ENCODE measurements around the gene ZCCHC2.

Gene ZCCHC2

DNA sequence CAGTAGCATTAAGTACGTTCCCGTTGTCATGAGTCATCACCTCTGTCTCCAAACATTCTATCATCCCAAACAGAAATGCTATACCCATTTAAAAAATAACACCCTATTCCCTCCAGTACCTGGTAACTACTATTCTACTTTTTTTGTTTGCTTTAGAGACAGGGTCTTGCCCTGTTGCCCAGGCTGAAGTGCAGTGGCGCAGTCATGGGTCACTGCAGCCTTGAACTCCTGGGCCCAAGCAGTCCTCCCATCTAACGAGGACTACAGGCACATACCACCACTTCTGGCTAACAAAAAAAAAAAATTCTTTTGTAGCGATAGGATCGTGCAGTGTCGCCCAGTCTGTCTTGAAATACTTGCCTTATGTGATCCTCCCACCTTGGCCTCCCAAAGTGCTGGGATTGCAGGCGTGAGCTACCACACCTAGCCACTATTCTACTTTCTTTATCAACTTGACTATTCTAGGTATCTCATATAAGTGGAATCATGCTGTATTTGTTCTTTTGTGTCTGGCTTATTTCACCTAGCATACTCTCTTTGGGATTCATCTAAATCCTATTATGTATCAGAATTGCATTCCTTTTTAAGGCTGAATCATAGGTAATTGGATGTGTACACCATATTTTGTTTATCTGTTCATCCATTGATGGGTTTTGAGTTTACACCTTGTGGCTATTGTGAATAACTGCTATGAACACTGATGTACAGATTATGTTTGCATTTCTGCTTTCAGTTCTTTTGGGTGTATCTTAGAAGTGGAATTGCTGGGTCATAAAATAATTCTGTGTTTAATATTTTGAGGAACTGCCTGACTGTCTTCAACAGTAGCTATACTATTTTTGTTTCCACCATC, 14.4 kb downstream of the ZCCHC2 start:
- DNase-seq (ENCODE audit: low read depth in 2 of 3, low spot score in 1 of 3) = no peak

DNA sequence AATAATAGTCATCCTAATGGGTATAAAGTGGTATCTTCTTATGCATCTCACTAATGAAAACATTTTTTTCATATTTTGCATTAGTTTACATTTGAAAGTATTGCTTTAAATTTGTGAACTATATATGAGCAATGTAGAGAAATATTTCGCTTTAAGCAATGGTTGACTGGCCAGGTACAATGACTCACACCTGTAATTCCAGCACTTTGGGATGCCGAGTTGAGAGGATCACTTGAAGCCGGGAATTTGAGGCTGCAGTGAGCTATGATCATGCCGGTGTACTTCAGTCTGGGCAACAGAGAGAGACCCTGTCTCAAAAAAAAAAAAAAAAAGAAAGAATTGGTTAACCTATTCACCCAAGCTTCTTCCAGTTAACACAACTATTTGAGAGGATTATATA, 15.1 kb downstream of the ZCCHC2 start:
- DNase-seq (ENCODE audit: low read depth in 2 of 3, low spot score in 1 of 3) = no peak

DNA sequence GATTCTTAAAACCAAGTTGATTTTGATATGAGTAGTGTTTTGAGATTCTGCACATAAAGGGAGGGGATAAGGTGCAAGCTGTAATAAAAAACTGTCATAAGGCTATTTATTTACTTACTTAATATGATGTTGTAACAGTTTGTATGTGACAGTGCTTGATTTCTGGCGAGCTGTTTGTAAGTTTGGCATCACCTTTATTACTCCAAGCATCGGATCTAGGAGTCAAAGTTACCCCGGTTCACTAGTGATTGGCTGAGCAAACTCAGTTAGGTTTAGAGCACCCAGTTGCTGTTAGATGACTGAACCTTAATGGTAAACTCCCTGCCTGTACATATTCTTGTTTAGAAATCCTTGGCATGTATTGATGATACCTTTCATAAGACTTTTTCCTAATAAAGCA, 16.1 kb downstream of the ZCCHC2 start:
- DNase-seq (ENCODE audit: low read depth in 2 of 3, low spot score in 1 of 3) = no peak

DNA sequence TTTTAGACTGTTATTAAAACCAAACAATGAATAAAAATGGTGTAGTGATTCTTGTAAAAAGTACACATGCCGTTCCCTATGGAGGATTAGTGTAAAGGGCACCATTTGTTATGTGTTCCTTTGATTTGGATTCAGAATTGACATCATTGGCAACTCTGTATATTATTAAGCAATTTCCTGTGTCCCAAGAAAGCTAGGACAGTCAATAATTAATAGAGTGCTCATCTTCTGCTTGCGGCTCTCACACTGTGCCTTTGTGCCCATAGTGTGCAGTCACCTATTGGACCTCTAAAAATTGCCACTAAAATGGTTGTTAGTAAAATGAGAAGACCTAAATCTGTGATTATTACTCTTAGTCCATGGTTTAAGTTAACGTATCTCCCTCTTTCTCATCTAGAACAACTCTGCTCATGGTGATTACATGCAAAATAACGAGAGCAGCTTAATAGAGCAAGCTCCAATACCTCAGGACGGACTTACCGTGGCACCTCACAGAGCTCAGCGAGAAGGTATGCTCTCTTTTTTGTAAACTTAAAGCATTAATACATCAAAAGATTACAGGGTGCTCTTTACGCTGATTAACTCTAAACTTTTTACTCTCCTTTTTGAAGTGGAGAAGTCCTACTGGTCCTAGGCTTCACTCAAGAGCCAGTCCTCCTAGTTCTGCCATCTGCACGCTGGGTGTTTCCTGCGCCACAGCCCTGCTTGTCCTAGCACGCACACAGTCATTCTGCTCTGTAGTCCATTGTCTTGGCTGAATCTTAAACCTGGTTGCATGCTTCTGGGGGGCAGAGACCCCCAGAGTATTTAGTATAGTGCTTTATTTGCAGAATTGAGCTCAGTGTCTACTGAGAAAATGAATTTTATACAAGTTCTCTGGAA, 16.7 kb downstream of the ZCCHC2 start:
- no peak for DNase-seq (ENCODE audit: low read depth in 2 of 3, low spot score in 1 of 3)

DNA sequence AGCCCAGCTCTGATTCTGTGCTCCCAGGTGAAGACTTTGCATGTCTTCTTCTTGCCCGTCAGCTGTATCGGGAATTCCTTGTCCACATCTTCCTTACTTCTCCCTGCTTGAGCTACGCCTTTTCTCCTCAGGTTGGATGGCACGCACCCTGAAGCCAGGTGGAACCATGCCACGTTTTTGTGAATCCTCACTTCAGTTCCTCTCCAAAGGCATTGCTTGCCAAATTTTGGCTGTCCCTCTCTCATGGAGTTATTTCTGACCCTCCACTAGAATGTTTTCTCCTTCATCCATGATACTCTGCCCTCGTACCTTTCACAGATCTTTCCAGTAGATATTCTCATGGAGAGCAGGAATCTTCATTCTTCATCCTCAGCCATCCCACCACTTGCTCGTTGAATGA, 20.2 kb downstream of the ZCCHC2 start:
- DNase-seq (ENCODE audit: low read depth in 2 of 3, low spot score in 1 of 3) = no peak

DNA sequence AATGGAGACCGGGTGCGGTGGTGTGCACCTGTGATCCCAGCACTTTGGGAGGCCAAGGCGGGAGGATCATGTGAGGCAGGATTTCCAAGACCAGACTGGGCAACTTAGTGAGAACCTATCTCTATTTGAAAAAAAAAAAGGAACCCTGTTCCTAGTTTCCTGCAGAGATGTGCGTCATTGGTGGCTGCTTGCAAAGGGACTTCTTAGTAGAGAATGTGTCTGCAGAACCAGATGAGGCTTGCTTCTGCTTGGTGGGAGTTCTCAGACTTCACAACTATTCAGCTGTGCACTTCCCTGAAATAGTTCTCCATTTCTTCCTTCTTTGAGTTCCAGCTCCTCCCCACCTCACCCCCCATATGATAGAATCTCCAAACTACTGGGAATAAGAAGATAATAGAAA, 22.3 kb downstream of the ZCCHC2 start:
- no peak for DNase-seq (ENCODE audit: low read depth in 2 of 3, low spot score in 1 of 3)

DNA sequence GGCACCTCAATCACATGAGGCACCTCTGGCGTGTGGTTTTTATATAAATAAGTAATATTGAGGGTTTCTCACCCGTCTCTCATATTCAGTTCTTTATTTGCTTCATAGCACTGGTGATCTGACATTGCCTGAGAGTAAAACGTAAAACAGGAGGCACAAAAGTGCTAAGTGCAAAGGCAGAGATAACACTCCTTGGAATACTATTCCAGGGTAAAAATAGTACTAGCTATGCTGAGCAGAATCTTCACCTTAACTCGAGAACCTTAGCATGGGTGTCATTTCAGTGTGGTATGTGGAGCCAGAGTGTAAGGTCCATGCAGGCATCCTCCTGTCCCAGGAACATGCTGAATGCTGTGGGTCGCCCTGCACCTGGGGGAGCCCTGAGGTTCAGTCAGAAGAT, 26.9 kb downstream of the ZCCHC2 start:
- DNase-seq (ENCODE audit: low read depth in 2 of 3, low spot score in 1 of 3) = no peak

DNA sequence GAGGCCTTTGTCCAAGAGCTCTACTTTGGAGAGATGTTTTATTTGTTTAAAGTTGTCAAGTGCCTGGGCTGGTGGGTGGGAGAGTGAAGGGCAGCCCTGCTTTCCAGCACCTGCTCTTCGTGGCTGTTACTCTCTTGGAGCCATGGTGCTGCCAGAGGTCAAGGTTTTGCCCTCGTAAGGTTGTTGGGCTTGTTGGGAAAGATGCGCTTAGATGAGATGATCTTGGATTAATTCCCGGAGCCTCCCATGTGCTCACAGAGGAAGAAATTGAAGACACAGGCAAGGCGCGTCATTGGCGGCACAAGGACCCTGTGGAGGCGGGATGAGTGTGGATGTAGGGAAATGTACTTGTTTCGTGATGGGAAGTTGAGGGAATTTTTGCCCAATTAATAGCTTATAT, 27.9 kb downstream of the ZCCHC2 start:
- no peak for DNase-seq (ENCODE audit: low read depth in 2 of 3, low spot score in 1 of 3)

DNA sequence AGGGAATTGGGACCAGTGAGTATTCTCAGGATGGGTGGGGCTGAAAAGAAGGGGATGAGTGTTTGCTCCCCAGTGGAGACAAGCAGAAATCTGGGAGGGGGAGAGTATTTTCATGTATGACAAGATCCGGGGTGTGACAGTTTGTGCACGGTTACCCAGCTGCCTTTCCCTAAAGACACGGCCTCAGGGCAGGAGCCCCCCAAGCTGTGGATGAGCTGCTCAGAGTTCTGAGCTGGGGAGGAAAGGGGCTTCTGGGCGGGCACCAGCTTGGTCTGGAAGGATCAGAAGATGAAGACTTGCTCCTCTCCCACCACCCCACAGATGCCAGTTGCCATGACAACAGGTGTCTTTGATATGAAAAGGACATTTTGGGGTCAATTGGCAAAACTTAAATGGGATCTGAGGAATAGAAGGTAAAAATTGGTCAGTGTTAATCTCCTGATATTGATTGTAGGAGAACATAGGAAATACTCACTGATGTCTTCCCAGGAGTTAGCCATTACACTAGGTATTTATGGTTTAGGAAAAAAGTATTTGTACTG, 29.2 kb downstream of the ZCCHC2 start:
- DNase-seq (ENCODE audit: low read depth in 2 of 3, low spot score in 1 of 3) = no peak

DNA sequence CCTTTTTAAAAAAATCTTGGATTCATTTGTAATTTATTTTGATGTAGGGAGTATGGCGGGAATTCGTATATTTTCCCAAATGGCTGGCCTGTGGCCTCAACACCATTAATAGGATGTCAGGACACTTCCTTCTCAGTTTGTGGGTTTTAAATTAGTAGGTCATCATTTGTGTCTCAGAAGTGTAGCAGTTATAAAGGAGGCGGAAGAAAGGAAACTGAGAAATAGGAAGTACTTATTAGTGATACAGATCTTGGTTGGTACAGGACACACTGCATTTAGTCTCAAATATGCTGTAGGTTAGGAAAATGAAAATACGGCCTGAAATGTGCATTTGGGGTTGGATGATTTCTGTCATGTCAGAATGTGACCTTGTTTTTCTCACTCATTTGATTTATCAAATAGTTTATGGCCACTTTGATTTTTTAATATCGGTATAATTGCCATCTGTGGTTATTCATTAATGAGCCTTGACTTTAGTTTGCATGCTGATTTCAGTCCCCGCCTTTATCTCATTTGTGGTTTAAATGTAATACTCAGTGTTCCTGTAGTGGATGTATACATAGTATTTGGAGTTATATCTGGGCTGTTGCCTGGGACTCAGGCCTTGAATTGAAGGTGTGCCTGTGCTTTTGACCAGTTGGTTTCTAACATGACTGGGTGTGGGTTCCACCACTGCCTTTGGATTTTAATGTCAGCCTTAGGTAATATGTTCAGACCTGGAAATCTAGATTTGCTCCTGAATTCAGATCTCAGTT, 31.4 kb downstream of the ZCCHC2 start:
- DNase-seq (ENCODE audit: low read depth in 2 of 3, low spot score in 1 of 3) = no peak

DNA sequence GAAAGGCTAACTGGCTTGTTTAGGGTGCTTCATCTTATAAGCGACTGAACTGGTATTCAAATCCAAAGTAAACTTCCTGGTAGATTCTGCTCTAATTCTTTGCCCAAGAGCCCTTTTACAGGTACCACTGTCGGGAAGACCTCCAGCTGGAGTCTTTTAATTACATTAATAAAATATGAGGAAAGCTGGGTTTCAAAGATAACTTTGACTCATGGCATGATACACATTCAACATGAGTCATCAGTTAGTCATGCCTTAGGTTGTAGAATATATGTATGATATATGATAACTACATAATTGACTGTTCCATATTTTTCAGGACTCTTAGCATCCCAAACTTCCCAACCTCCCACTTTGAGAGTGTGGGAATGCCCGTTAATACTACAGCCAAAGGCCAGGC, 32.3 kb downstream of the ZCCHC2 start:
- DNase-seq (ENCODE audit: low read depth in 2 of 3, low spot score in 1 of 3) = no peak

DNA sequence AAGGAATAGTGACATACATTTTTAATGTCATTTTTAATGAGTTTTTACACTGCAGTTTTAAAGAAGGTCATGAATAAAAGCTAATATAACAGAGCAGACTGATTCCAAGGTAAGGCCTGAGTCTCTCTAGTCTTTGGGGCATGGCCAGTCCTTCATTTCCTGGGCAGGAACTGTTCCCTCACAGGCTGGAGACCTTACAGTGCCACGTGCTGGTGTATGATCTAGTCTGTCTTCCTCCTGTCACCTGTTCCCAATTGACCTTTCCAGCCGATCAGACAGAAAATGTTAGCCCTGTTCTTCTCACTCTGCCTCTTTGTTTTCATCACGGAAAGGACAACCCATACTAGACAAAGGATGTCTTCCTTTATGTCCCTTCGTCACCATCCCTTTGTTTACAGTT, 33.6 kb downstream of the ZCCHC2 start:
- DNase-seq (ENCODE audit: low read depth in 2 of 3, low spot score in 1 of 3) = no peak

DNA sequence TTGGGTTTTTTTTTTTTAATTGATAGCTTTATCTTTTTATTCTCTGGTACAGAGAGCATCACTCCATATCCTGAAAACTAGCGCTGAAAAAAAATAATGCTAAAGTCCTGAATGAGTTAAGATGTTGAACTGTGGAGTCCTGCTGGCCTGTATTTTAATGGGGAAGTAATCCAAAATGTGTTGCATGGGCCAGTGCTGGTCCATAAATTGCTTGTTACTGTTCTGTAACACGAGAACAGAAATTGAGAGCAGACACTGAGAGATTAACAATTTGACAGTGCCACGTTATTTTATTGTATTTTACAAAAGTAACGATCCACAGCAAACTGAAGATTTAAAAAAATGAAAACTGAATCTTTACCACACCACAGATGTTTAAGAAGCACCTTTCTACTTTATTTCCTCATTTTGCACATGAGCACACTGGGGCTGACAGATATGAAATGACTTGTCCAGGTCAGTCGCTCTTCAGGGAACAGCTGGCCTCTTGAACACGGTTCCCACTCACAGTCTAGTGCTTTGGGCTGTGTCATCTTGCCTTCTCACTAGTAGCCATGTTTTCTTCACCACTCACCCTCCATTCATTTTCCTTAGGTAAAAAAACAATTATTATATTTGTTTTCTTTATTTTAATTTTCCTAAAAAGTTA, 35.3 kb downstream of the ZCCHC2 start:
- no peak for DNase-seq (ENCODE audit: low read depth in 2 of 3, low spot score in 1 of 3)

DNA sequence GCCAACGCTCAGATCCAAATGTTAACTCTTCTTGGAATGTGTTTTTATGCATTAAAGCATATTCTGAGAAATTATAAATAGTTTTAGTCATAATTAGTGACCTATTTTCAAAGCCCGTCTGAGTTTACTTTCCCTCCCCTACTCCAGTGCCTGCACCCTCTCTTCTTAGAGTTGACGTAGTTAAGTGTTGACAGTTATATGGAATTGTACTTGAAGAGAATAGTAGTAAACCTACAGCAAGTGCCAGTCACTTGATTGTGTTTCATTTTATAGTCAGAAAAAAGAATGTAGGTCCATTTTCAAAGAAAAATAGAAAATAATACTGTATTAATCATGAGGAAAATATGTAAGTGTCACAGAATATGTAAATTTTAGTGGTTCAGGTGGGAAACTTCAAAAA, 41.2 kb downstream of the ZCCHC2 start:
- DNase-seq (ENCODE audit: low read depth in 2 of 3, low spot score in 1 of 3) = no peak

DNA sequence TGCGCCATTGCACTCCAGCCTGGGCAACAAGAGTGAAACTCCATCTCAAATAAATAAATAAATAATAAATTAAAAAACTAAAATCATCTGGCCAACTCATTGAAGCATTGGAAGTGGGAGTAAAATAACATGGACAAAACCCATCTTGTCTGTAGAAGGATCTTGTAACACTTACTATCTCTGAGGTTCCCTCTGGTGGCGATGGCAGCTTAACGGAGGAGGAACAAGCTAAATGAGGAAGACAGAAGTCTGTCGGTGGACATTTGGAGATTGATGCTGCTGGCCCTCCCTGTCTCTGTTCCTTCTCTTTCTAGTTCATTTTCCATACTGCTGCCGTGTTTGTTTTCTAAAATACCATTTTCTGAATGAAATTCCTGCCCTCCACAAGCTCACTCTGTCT, 43.4 kb downstream of the ZCCHC2 start:
- DNase-seq (ENCODE audit: low read depth in 2 of 3, low spot score in 1 of 3) = no peak

DNA sequence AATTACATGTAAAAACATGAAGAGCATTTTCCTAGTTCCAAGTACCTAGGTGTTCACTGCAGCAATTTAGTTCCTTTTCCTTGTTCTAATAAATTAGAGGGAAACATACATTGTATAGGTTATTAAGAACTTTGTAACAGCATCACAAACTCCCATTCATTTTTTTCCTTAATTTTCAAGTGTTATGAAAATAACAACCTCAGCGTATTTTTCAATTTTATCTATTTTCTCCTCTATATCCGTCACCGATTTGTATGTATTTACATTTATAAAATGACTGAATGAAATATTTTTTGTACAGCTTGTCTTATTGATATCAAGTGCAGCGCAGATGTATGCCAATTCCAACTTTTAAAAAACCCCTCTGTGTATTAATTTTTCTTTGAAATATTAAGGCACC, 44.0 kb downstream of the ZCCHC2 start:
- no peak for DNase-seq (ENCODE audit: low read depth in 2 of 3, low spot score in 1 of 3)

DNA sequence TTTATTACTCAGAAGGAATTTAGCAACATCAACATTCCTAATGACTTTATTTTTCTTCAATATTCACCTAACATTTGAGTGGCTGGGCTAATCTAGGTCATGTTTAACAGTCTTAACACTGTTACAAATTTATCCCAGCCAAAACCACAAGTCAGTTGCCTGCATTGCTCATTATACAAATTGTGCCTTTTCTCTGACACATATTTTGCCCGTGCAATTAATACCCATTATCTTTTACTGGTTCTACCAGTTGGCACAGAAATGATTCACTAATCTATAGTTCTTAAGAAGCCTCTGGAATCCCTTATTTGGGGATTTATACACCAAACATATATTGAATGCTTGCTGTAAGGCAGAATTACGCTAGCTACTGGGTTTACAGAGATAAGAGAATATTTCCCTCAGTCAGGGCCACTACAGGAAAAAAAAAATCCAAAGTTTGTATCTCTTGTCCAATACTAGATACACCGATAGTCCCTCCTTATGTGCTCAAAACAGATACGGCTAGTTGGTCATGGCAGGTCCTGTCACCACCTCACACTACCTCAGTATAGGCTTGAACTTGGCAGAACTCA, 46.3 kb downstream of the ZCCHC2 start:
- DNase-seq (ENCODE audit: low read depth in 2 of 3, low spot score in 1 of 3) = no peak

DNA sequence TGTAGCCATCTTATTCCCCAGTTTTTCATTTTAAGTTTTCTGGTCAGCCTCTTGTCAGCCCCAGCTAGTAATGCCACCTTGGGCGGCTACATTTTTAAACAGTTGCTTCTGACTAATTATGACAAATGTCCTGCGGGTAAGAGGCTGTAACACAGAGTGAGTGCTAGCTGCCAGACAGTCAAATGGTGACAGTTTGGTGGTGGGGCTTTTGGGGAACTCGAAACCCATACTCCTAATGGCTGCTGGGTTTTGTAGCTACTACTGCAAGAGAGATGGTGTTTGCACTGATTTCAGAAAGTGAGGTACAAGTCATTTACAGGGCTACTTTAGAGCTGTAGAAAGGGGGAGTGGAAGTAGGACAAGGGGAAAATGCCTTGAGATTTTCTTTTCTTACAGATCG, 48.2 kb downstream of the ZCCHC2 start:
- no peak for DNase-seq (ENCODE audit: low read depth in 2 of 3, low spot score in 1 of 3)

DNA sequence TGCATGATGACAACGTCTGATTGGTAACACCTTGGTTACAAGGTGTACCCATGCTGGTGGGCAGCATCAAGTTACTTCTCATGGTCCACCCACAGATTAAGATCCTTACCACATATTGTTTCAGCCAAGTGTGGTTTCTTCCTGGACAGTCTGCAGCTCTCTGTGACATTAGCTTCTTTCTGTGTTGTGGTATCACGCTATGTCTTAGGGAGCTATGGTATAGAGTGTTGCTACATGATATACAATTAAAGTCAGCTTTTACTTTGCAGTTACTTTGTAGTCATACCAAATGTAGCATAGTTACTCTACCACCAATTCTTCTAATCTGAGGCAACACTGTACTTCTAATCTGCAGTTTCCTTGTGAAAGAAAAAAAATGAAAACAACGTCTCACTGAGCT, 48.8 kb downstream of the ZCCHC2 start:
- no peak for DNase-seq (ENCODE audit: low read depth in 2 of 3, low spot score in 1 of 3)

DNA sequence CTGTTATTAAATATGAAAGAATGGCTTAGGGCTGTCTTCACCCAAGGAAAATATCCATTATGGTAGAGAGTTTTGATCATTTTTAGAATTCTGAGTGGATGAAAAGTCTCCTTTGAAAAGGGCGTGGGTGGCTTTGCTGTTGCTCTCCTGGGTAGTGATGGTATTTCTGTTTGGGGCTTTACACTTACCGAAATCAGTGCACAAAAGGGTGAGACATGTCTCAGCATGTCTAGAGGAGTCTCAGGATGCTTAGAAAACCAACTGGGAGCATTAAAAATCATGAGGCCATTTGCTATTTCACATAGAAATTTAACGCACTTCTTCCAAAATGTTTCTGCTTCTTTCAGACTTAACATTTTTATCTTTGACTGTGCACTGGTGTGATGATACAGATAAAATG, 49.6 kb downstream of the ZCCHC2 start:
- no peak for DNase-seq (ENCODE audit: low read depth in 2 of 3, low spot score in 1 of 3)

DNA sequence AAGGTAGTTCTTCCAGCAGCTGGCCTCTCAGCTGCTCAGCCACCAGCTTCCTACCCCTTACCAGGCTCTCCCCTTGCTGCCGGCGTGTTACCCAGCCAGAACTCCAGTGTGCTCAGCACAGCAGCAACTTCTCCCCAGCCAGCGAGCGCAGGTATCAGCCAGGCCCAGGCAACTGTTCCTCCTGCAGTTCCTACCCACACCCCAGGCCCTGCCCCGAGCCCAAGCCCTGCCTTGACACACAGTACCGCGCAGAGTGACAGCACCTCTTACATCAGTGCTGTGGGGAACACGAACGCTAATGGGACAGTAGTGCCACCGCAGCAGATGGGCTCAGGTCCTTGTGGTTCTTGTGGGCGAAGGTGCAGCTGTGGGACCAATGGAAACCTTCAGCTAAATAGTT, 52.0 kb downstream of the ZCCHC2 start:
- DNase-seq (ENCODE audit: low read depth in 2 of 3, low spot score in 1 of 3) = no peak

All from stimulated activated CD4-positive, alpha-beta T cell treated with anti-CD3 and anti-CD28 coated beads, Interleukin-12 subunit alpha, Interleukin-12 subunit beta, amount 100 ng/mL, for 48 hours (primary cell).